Measurements from ENCODE around the gene CNGA4. TPM values are rescaled to one million over a fixed set of nuclear protein-coding genes. Genes with fewer than 3 reads are reported as not detected.
"Not testable (repeated sequence)": the region's sequence is repeated elsewhere in the genome, so short reads cannot be mapped to it uniquely, and the experiment has no call there.

The CNGA4 gene
- total RNA-seq, 1 donor from 2014 or later = not detected

- no peak for DNase-seq (ENCODE audit: missing footprints)
- intact Hi-C loops (cut with DNase I) = no loop called here
- peak; percentile 34 for ATAC-seq
Observed at GRCh38 chr11:6219359-6219758, 19.5 kb upstream of the CNGA4 start.

GRCh38 chr11:6223854-6224253 lies 15.0 kb upstream of the CNGA4 start:
- no peak for ATAC-seq
- DNase-seq (ENCODE audit: missing footprints) = no peak
- intact Hi-C loops (cut with DNase I) = no loop called here

GRCh38 chr11:6224421-6224820 lies 14.5 kb upstream of the CNGA4 start:
- intact Hi-C loops (cut with DNase I) = no loop called here
- DNase-seq (ENCODE audit: missing footprints) = no peak
- ATAC-seq = no peak

- DNase-seq (ENCODE audit: missing footprints) (no peak), ATAC-seq (no peak)
- intact Hi-C loops (cut with DNase I) = no loop called here
Observed at GRCh38 chr11:6225024-6225423, 13.9 kb upstream of the CNGA4 start.

- DNase-seq (ENCODE audit: missing footprints) = no peak
- no peak for ATAC-seq
- intact Hi-C loops (cut with DNase I) = no loop called here
Observed at GRCh38 chr11:6225896-6226295, 13.0 kb upstream of the CNGA4 start.

- ATAC-seq = no peak
- intact Hi-C loops (cut with DNase I) = no loop called here
Observed at GRCh38 chr11:6228520-6228919, 10.4 kb upstream of the CNGA4 start.

GRCh38 chr11:6229911-6230310 lies 9.0 kb upstream of the CNGA4 start:
- intact Hi-C loops (cut with DNase I) = loop anchor here (10.0 kb wide), 1 partner anchor 245 kb away; the partner anchor contains the start of gene TRIM3
- no peak for DNase-seq (ENCODE audit: missing footprints)
- no peak for ATAC-seq

More at GRCh38 chr11:6228520-6228919, 10.4 kb upstream of the CNGA4 start:
- DNase-seq (ENCODE audit: missing footprints) = no peak

- intact Hi-C loops (cut with DNase I) = loop anchor here (10.0 kb wide), 1 partner anchor 242 kb away; the partner anchor contains the start of gene TRIM3
- ATAC-seq (no peak), DNase-seq (ENCODE audit: missing footprints) (no peak)
Observed at GRCh38 chr11:6232899-6233298, 6.0 kb upstream of the CNGA4 start.

- intact Hi-C loops (cut with DNase I) = loop anchor here (1.0 to 10.0 kb wide), 2 partner anchors 85 to 241 kb away; partner anchors contain the start of gene TRIM3
- DNase-seq (ENCODE audit: missing footprints) (no peak), ATAC-seq (no peak)
Observed at GRCh38 chr11:6233984-6234386, 4.9 kb upstream of the CNGA4 start.

- intact Hi-C loops (cut with DNase I) = loop anchor here (1.0 to 10.0 kb wide), 2 partner anchors 85 to 240 kb away; partner anchors contain the start of gene TRIM3
- DNase-seq (ENCODE audit: missing footprints) (peak; percentile 100), ATAC-seq (peak; percentile 98)
Observed at GRCh38 chr11:6234387-6235107, 4.3 kb upstream of the CNGA4 start, which contains the start of gene FHIP1B. Gene FHIP1B (minus strand): TSS chr11:6234636. CDS start chr11:6224516, 10,120 bp downstream.

GRCh38 chr11:6237266-6237665 lies 1.6 kb upstream of the CNGA4 start:
- ATAC-seq = no peak
- DNase-seq (ENCODE audit: missing footprints) = no peak
- intact Hi-C loops (cut with DNase I) = loop anchor here (10.0 kb wide), 1 partner anchor 238 kb away; the partner anchor contains the start of gene TRIM3

- ATAC-seq (no peak), DNase-seq (ENCODE audit: missing footprints) (no peak)
- intact Hi-C loops (cut with DNase I) = loop anchor here (10.0 kb wide), 1 partner anchor 237 kb away; the partner anchor contains the start of gene TRIM3
Observed at GRCh38 chr11:6237761-6238302, 1.1 kb upstream of the CNGA4 start.

GRCh38 chr11:6240139-6240538 lies 1.2 kb downstream of the CNGA4 start:
- DNase-seq (ENCODE audit: missing footprints) (no peak), ATAC-seq (no peak)
- intact Hi-C loops (cut with DNase I) = no loop called here

GRCh38 chr11:6240781-6241180 lies 1.9 kb downstream of the CNGA4 start:
- no peak for ATAC-seq
- intact Hi-C loops (cut with DNase I) = no loop called here
- no peak for DNase-seq (ENCODE audit: missing footprints)

- ATAC-seq = no peak
- intact Hi-C loops (cut with DNase I) = no loop called here
- no peak for DNase-seq (ENCODE audit: missing footprints)
Observed at GRCh38 chr11:6241316-6241715, 2.4 kb downstream of the CNGA4 start.

- ATAC-seq (no peak), DNase-seq (ENCODE audit: missing footprints) (no peak)
Observed at GRCh38 chr11:6245536-6245935, 6.6 kb downstream of the CNGA4 start.

GRCh38 chr11:6248248-6248647 lies 9.4 kb downstream of the CNGA4 start:
- ATAC-seq (no peak), DNase-seq (ENCODE audit: missing footprints) (no peak)
- intact Hi-C loops (cut with DNase I) = no loop called here

More at GRCh38 chr11:6245536-6245935, 6.6 kb downstream of the CNGA4 start:
- intact Hi-C loops (cut with DNase I) = no loop called here

- DNase-seq (ENCODE audit: missing footprints); ATAC-seq; intact Hi-C loops (cut with DNase I): not testable (repeated sequence)
Observed at GRCh38 chr11:6248897-6249296, 10.0 kb downstream of the CNGA4 start.

GRCh38 chr11:6249770-6250555 lies 11.1 kb downstream of the CNGA4 start:
- ATAC-seq = peak; percentile 76
- intact Hi-C loops (cut with DNase I) = loop anchor here (2.0 to 5.0 kb wide), 4 partner anchors 49 to 228 kb away; no protein-coding TSS in a partner anchor
- DNase-seq (ENCODE audit: missing footprints) = peak; percentile 82

Measured in Right ventricle myocardium inferior (tissue), 1 donor.